Gastroesophageal sphincter (tissue), 4 donors: Measurements from ENCODE around the gene DOP1B. TPM values are rescaled to one million over a fixed set of nuclear protein-coding genes. Genes with fewer than 3 reads are reported as not detected.
A peak's percentile ranks its signal among the peaks of the same experiment; 100 is the strongest.

Experiments
- ATAC-seq: fragments of 150-250 bp; one replicate; pipeline ENCODE4 v1.9.1; 2016; ENCODE audit warnings: mild to moderate bottlenecking, moderate library complexity
- H3K27ac ChIP-seq, 4 donors: fragments of 200-600 bp; sonication (generic) in 3 of 4; 1 replicate in 3 of 4; 2 replicates in 1 of 4; pipeline ENCODE4 v1.5.1; 2016 to 2019
- H3K27me3 ChIP-seq: fragments of 200-600 bp; sonication (generic); one replicate; pipeline ENCODE4 v1.5.1; 2019
- H3K36me3 ChIP-seq, 2 donors: fragments of 200-600 bp; sonication (generic); one replicate each; pipeline ENCODE4 v1.5.1; 2019; ENCODE audit warnings: control low read depth in 1 of 2
- H3K4me1 ChIP-seq, 3 donors: fragments of 200-600 bp; sonication (generic); 1 replicate in 2 of 3; 2 replicates in 1 of 3; pipeline ENCODE4 v1.5.1; 2016 to 2019; ENCODE audit warnings: control low read depth in 2 of 3
- H3K4me3 ChIP-seq, 2 donors: fragments of 200-600 bp; sonication (generic); one replicate each; pipeline ENCODE4 v1.5.1; 2019; ENCODE audit warnings: mild to moderate bottlenecking in 1 of 2, moderate library complexity in 1 of 2
- H3K9me3 ChIP-seq, 3 donors: fragments of 200-600 bp; sonication (generic); one replicate each; pipeline ENCODE4 v1.5.1; 2017 to 2019; ENCODE audit warnings: control low read depth in 2 of 3
- EP300 ChIP-seq: sonication (generic); formaldehyde crosslinking; IDR thresholded peaks from one replicate; pipeline ENCODE4 v1.6.1; 2017; ENCODE audit warnings: antibody characterized with exemption, mild to moderate bottlenecking
- POLR2A ChIP-seq, 2 donors: fragments of 450-650 bp; IDR thresholded peaks; one replicate each; pipeline ENCODE4 v1.6.1; 2017; ENCODE audit warnings: antibody characterized with exemption in 2 of 2, mild to moderate bottlenecking in 2 of 2, moderate library complexity in 1 of 2
- POLR2AphosphoS5 ChIP-seq: sonication (generic); formaldehyde crosslinking; IDR thresholded peaks from one replicate; pipeline ENCODE4 v1.6.1; 2017; ENCODE audit warnings: antibody characterized with exemption
- WGBS, 2 donors: methylation state at CpG; one replicate each; pipeline ENCODE4 v1.1.5; 2018; ENCODE audit warnings: low coverage in 1 of 2; 5-methylcytosine and 5-hydroxymethylcytosine counted together
- total RNA-seq, 4 donors: library from RNA; depleted of rRNA; stranded (reverse); fragments of >200 nt; gene quantifications; one replicate each; pipeline ENCODE4 v1.1.0, GENCODE V29; 2016
- TF ChIP-seq, protein P1 (sequence below), 4 experiments: fragments of 200-600 bp in 2 of 4; fragments of 450-650 bp in 2 of 4; sonication (generic) in 1 of 4; IDR thresholded peaks; one replicate each; pipeline ENCODE4 v1.5.1; 2017 to 2019; ENCODE audit warnings: antibody characterized with exemption in 4 of 4, mild to moderate bottlenecking in 2 of 4, moderate library complexity in 2 of 4

DOP1B gene
- total RNA-seq, 4 donors from 2014 or later, result 7.2 to 12.0 (median 10.4) TPM

DNA sequence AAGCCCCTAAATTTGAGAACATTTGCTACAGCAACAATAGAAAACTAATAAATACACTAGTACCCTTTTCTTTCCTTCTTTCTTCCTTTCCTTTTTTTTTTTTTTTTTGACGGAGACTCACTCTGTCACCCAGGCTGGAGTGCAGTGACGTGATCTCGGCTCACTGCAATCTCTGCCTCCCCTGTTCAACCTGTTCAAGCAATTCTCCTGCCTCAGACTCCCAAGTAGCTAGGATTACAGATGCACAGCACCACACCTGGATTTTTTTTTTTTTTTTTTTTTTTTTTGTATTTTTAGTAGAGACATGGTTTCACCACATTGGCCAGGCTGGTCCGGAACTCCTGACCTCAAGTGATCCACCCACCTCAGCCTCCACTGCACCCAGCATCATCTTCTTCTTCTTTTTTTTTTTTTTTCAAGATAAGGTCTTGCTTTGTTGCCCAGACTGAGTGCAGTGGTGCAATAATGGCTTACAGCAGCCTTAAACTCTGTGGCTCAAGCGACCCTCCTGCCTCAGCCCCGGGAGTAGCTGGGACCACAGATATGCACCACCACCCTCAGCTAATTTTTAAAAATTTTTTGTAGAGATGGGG, 41.4 kb upstream of the DOP1B start:
- Histone ChIP-seq H3K4me3 (no peak overlapping the region), H3K9me3 (no peaks in the 10 kb centered on the region), H3K4me1 (peaks cover 0 to 17% (median 4%) of the 10 kb centered on the region in 3 donors), H3K36me3 (no peaks in the 10 kb centered on the region), H3K27ac (no peak overlapping the region), H3K27me3 (no peaks in the 10 kb centered on the region)
- no peak for ATAC-seq
- TF ChIP-seq POLR2AphosphoS5 (no peak), EP300 (no peak), POLR2A (IDR thresholded peaks at IDR 0.05) (no peak)
- TF ChIP-seq, protein P1, sequence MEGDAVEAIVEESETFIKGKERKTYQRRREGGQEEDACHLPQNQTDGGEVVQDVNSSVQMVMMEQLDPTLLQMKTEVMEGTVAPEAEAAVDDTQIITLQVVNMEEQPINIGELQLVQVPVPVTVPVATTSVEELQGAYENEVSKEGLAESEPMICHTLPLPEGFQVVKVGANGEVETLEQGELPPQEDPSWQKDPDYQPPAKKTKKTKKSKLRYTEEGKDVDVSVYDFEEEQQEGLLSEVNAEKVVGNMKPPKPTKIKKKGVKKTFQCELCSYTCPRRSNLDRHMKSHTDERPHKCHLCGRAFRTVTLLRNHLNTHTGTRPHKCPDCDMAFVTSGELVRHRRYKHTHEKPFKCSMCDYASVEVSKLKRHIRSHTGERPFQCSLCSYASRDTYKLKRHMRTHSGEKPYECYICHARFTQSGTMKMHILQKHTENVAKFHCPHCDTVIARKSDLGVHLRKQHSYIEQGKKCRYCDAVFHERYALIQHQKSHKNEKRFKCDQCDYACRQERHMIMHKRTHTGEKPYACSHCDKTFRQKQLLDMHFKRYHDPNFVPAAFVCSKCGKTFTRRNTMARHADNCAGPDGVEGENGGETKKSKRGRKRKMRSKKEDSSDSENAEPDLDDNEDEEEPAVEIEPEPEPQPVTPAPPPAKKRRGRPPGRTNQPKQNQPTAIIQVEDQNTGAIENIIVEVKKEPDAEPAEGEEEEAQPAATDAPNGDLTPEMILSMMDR (IDR thresholded peaks at IDR 0.05), result no peak
- WGBS, 2 donors, result 96% methylated on average over 6 of the region's 6 CpGs; no CpG with 5 or more reads in 1 of the 2 donors

GRCh38 chr21:36117286-36117741, 39.3 kb upstream of the DOP1B start:
- Histone ChIP-seq H3K36me3 (no peaks in the 10 kb centered on the region), H3K27me3 (no peaks in the 10 kb centered on the region), H3K4me3 (no peak overlapping the region), H3K9me3 (no peaks in the 10 kb centered on the region), H3K4me1 (peaks cover 0 to 15% (median 4%) of the 10 kb centered on the region in 3 donors), H3K27ac (no peak overlapping the region)
- TF ChIP-seq EP300 (no peak), POLR2AphosphoS5 (no peak), POLR2A (IDR thresholded peaks at IDR 0.05) (no peak)
- TF ChIP-seq, protein P1 (IDR thresholded peaks at IDR 0.05), result no peak
- ATAC-seq, result no peak
- whole genome bisulfite sequencing, 2 donors, result 60 to 61% methylated on average over 1 to 2 of the region's 2 CpGs

GRCh38 chr21:36120304-36120888, 36.2 kb upstream of the DOP1B start:
- H3K27me3 ChIP-seq, result no peaks in the 10 kb centered on the region
- 58 to 73% methylated on average over 4 to 5 of the region's 7 CpGs for WGBS, 2 donors
- ATAC-seq, result peak; percentile 88
- peaks cover 0 to 2% (median 0%) of the 10 kb centered on the region in 3 donors for H3K4me1 ChIP-seq
- peak overlapping the region in 1 of 4 donors; percentile 3 for H3K27ac ChIP-seq
- H3K9me3 ChIP-seq, result no peaks in the 10 kb centered on the region
- TF ChIP-seq POLR2A (IDR thresholded peaks at IDR 0.05), result no peak
- TF ChIP-seq POLR2AphosphoS5, result no peak
- no peak for TF ChIP-seq EP300
- TF ChIP-seq, protein P1 (IDR thresholded peaks at IDR 0.05), result no peak
- H3K36me3 ChIP-seq, result no peaks in the 10 kb centered on the region
- no peak overlapping the region for H3K4me3 ChIP-seq

DNA sequence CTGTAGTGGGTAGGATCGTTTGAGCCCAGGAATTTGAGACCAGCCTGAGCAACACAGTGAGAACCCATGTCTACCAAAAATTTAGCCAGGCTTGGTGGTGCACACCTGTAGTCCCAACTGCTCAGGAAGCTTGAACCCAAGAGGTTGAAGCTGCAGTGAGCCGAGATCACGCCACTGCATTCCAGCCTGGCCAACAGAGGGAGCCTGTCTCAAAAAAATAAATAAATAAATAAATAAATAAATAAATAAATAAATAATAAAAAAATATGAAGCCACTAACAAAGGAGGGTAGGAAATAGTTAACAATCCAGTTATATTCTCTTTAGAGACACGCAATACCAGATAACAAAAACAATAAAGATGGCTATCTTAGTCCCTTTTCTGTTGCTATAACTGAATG, 33.6 kb upstream of the DOP1B start:
- 46 to 75% methylated on average over 1 to 3 of the region's 4 CpGs for WGBS, 2 donors
- no peaks in the 10 kb centered on the region for H3K27me3 ChIP-seq
- H3K4me1 ChIP-seq, result peaks cover 0 to 11% (median 0%) of the 10 kb centered on the region in 3 donors
- no peak overlapping the region for H3K27ac ChIP-seq
- ATAC-seq, result no peak
- no peaks in the 10 kb centered on the region for H3K36me3 ChIP-seq
- H3K4me3 ChIP-seq, result no peak overlapping the region
- H3K9me3 ChIP-seq, result no peaks in the 10 kb centered on the region
- TF ChIP-seq, protein P1 (IDR thresholded peaks at IDR 0.05), result peak in 2 of 4 experiments; percentile 15 to 33
- no peak for TF ChIP-seq EP300

DNA sequence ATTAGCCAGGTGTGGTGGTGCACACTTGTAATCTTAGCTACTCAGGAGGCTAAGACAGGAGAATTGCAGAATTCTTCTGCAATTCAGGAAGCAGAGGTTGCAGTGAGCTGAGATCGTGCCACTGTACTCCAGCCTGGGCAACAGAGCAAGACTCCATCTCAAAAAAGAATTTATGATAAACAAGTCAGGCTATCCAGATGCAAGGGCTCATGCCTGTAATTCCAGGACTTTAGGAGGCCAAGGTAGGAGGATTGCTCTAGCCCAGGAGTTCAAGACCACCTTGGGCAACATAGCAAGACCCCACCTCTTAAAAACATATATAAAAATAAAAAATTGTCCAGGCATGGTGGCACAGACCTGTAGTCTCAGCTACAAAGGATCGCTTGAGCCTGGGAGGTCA, 32.2 kb upstream of the DOP1B start:
- Histone ChIP-seq H3K4me1 (peaks cover 0 to 14% (median 0%) of the 10 kb centered on the region in 3 donors), H3K9me3 (no peaks in the 10 kb centered on the region), H3K27me3 (no peaks in the 10 kb centered on the region), H3K27ac (no peak overlapping the region), H3K4me3 (no peak overlapping the region), H3K36me3 (no peaks in the 10 kb centered on the region)
- WGBS, 2 donors, result 65 to 83% methylated on average over 2 of the region's 2 CpGs
- no peak for ATAC-seq
- TF ChIP-seq POLR2A (IDR thresholded peaks at IDR 0.05) (no peak), EP300 (no peak), POLR2AphosphoS5 (no peak)
- TF ChIP-seq, protein P1 (IDR thresholded peaks at IDR 0.05), result no peak
